GM21447 (cell line): Measurements from ENCODE around the gene FEM1A.
"Not testable (repeated sequence)": the region's sequence is repeated elsewhere in the genome, so short reads cannot be mapped to it uniquely, and the experiment has no call there.

Source experiments
- ATAC-seq: cut with Tn5 transposase; IDR thresholded peaks from one replicate; pipeline ENCODE4 v1.9.1; 2021; ENCODE audit not compliant: unreplicated experiment

The FEM1A gene

DNA sequence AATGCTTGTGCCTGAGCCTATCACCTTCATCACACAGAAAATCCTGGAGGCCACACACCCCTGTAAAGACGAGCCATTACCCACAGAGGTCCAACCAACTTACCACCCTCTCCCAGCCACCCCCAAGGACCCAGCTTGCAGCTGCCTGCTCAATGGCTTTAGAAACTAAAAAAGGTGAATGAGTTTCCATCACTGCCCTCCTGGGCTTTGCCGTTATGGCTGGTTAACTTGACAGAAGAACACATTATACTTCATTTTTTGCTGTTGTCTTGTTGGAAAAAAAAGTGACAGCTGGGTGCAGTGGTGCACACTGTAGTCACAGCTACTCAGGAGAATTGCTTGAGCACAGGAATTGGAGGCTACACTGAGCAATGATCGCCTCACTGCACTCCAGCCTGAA, 17.4 kb upstream of the FEM1A start:
- ATAC-seq = no peak

DNA sequence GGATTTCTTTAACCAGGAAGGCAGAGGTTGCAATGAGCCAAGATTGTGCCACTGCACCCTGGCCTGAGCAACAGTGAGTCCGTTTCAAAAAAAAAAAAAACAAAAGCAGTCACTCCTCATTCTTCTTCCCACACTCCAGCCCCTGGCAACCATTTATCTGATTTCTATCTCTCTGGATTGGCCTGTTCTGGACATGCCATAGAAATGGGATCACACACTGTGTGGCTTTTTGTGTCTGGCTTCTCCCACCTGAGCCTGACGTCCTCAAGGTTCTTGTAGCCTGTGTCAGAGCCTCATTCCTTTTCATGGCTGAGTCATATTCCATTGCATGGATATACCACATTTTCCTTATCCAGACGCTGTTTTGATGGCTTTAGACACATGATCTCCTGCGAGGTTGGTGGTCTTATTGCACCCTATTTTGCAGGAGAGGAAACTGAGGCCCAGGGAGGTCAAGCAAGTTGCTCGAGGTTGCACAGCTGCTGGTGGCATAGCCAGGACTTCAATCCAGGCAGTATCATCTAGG, 15.8 kb upstream of the FEM1A start:
- ATAC-seq = no peak

DNA sequence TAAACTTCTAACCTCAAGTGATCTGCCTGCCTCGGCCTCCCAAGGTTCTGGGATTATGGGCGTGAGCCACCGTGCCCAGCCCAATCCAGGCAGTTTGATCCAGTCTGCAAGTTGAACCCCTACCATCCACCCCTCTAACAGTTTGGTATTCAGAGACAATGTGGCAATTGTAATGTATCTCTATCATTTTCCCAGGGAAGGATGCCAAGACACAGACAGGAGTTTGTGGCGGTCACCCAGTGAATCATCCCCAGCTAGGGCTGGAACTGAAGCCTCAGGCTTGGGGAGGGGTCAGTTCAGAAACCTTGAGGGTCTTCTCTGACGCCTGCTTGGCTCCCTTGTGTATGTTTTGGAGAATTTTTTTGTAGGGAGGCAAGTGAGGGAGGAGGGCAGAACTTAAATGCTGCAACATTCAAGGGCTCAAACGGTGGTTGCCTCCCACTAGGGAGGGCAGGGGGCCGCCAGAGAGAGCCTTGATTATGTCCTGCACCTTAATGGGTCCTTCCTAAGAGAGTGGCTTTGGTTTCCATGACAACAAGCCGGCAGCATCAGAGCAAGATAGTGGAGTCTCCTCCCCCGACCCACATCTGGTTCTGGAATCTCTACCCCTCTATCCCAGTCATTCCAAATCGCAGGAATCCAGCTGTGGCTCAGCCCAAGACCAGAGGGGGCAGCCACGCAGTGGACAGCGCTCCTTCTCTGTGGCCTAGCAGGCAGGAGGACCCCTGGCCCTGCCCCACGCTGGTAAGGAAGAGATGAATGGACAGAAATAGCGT, 14.9 kb upstream of the FEM1A start:
- no peak for ATAC-seq

DNA sequence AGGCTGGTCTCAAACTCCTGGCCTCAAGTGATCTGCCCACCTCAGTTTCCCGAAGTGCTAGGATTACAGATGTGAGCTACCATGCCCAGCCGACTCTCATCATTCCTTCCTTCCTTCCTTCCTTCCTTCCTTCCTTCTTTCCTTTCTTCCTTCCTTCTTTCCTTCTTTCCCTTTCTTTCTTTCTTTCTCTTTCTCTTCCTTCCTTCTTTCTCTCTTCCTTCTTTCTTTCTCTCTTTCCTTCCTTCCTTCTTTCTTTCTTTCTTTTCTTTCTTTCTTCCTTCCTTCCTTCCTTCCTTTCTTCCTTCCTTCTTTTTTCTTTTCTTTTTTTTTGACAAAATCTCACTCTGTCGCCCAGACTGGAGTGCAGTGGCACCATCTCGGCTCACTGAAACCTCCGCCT, 13.4 kb upstream of the FEM1A start:
- ATAC-seq = not testable (repeated sequence)

DNA sequence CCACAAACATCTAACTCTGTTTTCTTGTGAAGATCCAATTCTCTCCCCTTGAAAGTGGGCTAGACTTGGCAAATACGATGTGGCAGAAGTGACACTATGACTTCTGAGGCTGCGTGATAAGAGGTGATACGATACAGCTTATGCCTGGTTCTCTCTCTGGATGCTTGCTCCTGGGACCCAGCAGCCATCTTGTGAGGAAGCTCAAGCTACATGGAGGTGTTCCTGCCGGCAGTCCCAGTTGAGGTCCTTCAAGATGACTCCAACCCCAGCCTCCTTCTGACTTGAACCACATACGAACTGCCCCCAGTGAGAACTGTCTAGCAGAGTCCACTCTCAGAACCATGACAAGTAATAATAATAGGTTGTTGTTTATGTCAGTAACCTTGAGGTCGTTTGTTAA, 10.7 kb upstream of the FEM1A start:
- ATAC-seq = no peak

DNA sequence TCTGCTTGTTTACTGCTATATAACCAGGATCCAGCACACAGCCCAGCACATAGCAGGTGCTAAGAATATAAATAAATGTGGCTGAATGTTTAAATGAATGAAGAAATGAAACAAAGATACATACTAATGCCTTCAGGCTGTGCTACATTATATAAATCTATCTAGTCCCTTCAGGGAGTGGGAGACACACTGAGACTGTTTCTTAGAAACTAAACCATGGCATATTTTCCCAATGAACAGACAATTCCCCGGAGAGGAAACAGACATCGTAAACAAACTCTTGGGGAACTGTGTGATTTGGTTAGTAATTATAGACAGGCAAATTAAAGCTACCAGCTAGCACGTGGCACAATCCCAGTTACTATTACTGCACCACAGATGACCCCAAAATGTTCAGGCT, 9.7 kb upstream of the FEM1A start:
- no peak for ATAC-seq

DNA sequence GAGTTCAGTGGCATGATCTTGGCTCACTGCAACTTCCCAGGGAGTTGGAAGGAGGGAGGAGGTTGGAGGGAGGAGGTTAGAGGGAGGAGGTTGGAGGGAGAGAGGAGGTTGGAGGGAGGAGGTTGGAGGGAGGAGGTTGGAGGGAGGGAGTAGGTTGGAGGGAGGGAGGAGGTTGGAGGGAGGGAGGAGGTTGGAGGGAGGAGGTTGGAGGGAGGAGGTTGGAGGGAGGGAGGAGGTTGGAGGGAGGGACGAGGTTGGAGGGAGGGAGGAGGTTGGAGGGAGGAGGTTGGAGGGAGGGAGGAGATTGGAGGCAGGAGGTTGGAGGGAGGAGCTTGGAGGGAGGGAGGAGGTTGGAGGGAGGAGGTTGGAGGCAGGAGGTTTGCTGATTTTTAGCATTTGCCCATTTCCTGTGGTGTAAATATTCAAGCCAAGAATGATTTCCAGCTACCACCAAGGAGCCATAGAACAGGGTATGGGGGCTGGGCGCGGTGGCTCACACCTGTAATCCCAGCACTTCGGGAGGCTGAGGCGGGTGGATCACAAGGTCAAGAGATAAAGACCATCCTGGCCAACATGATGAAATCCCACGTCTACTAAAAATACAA, 5.0 kb upstream of the FEM1A start:
- not testable (repeated sequence) for ATAC-seq

DNA sequence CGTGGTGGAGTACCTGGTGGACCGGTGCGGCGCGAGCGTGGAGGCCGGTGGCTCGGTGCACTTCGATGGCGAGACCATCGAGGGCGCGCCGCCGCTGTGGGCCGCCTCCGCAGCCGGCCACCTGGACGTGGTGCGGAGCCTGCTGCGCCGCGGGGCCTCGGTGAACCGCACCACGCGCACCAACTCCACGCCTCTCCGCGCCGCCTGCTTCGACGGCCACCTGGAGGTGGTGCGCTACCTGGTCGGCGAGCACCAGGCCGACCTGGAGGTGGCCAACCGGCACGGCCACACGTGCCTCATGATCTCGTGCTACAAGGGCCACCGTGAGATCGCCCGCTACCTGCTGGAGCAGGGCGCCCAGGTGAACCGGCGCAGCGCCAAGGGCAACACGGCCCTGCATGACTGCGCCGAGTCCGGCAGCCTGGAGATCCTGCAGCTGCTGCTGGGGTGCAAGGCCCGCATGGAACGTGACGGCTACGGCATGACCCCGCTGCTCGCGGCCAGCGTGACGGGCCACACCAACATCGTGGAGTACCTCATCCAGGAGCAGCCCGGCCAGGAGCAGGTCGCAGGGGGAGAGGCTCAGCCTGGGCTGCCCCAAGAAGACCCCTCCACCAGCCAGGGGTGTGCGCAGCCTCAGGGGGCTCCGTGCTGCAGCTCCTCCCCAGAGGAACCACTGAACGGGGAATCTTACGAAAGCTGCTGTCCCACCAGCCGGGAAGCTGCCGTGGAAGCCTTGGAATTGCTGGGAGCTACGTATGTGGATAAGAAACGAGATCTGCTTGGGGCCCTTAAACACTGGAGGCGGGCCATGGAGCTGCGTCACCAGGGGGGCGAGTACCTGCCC, 708 bp downstream of the FEM1A start:
- ATAC-seq = not testable (repeated sequence)

DNA sequence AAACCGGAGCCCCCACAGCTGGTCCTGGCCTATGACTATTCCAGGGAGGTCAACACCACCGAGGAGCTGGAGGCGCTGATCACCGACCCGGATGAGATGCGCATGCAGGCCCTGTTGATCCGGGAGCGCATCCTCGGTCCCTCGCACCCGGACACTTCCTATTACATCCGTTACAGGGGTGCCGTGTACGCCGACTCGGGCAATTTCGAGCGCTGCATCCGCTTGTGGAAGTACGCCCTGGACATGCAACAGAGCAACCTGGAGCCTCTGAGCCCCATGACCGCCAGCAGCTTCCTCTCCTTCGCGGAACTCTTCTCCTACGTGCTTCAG, 1.3 kb downstream of the FEM1A start:
- not testable (repeated sequence) for ATAC-seq

DNA sequence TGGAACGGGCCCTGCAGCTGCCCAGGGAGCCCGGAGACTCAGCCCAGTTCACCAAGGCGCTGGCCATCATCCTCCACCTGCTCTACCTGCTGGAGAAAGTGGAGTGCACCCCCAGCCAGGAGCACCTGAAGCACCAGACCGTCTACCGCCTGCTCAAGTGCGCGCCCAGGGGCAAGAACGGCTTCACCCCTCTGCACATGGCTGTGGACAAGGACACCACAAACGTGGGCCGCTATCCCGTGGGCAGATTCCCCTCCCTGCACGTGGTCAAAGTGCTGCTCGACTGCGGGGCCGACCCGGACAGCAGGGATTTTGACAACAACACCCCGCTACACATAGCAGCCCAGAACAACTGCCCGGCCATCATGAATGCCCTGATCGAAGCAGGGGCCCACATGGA, 1.7 kb downstream of the FEM1A start:
- ATAC-seq = not testable (repeated sequence)

DNA sequence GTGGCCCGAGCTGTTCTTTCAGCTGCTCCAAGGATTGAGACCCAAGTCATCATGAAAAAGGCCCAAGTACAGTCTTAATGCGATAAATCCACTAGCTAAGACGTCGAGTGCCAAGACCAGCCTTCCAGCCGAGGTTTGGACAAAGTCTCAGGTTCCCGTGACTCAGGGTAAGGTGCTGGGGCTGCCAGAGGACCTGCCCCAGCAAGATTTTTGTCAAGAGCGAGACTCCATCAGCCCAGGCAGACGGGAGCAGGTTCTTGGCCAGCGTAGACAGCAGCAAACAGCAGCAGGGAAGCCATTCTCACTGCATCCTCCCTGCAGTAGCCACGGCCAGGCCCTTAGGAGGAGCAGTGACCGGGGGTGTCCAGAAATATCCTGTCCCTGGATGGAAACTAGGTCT, 3.4 kb downstream of the FEM1A start:
- no peak for ATAC-seq

DNA sequence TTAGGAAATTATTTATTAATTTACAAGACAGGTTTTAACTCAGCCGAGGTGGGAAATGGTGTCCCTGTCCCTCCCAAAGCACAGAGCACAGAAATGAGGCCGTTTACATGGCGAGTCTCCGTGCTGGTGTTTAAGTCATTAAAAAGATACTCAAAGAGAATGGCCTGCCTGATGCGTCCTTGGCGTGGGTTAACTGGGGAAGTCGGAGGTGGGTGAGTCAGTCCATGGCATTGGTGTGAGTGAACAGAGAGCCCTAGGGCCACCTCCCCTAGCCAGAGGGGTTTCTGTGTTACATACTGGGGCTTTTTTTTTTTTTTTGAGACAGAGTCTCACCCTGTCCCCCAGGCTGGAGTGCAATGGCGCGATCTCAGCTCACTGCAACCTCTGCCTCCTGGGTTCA, 3.9 kb downstream of the FEM1A start:
- ATAC-seq = no peak

DNA sequence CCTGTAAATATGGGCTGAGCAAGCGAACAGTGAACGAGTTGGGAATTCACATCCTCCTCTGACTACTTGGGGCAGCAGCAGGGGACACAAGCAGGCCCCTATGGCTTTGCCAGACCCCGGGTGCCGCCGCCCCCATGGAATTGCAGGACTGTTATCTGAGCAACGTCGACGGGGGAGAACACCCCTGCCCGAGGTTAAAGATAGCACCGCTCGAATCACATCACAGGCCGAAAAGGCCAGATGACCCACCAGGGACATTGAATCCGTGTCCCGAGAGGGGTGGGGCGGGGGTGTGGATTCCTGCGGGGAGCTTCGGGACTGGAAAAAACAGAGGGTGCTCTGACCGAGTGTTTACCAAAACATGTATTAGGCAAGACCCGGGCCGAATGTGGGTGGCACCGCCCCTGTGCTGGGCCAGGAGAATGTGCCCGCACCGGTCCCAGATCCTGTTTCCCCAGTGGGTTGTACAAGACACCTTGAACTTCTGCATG, 9.1 kb downstream of the FEM1A start:
- ATAC-seq = no peak

DNA sequence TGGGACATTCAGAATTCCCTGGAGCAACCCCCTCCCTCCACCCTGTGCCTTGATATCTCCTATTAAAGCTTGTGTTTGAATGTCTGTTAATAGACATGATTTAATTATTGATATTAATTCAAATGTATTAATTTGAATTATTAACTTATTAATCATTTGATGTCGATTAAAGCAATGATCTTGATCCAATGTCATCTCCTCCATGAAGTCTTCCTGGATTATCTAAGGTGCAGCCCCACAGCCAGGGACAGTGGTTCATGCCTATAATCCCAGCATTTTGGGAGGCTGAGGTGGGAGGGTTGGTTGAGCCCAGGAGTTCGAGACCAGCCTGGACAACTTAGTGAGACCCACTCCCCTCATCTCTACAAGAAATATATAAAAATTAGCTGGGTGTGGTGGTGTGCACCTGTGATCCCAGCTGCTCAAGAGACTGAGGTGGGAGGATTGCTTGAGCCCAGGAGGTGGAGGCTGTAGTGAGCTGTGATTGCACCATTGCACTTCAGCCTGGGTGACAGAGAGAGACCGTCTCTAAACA, 9.6 kb downstream of the FEM1A start:
- ATAC-seq = no peak

DNA sequence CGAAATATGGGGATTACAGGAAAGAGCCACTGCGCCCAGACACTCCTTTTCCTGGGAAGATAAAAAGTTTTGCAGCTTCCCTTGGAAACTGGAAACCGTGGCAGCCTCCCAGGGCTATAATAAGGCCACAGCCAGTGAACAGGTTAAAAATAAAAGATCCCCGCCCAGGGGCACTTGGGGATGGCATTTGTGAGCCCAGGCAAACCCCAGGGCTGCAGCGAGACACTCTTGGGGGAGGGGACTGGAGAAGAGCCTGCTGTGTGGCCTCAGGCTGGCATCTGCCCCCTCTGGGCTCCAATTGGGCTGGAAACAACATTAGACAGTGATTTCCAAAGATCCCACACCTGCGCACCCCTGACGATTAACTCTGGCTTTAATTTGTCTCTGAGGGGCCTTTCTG, 11.2 kb downstream of the FEM1A start:
- ATAC-seq = no peak

DNA sequence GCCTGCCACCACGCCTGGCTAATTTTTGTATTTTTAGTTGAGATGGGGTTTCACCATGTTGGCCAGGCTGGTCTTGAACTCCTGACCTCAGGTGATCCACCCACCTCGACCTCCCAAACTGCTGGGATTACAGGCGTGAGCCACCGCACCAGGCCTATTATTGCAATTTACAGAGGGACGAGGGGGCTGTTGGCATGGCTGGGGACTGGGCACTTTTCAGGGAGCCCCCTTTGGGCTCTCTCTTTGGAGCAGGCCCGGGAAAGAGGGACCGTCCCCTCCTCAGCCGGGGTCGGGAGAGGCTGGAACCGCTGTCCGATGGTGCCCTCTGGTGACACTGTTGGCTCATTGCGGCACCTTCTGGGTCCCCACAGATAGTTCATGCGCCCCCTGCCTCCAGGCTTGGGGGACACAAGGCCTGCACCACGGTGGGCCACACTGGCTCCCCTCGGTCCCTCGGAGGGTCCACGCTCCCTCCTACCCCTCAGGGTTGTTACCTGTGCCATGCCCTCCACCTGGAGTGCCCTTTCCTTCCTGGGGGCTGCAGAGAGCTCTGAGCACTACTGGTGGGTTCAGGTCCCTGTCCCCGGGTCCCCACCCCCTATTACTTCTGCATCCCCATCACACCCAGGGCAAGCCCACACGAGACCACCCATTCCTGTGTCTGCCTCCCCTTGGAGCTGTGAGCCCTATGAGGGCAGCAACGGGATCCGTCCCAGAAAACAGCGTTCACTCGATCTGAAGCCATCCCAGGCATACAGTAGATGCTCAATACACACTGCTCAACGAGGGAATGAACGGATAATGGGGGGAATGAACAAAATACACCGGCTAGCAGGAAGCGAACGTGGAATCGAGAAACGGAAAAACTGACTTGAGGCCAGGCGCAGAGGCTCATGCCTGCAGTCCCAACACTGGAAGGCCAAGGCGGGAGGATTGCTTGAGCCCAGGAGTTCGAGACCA, 12.5 kb downstream of the FEM1A start:
- no peak for ATAC-seq

DNA sequence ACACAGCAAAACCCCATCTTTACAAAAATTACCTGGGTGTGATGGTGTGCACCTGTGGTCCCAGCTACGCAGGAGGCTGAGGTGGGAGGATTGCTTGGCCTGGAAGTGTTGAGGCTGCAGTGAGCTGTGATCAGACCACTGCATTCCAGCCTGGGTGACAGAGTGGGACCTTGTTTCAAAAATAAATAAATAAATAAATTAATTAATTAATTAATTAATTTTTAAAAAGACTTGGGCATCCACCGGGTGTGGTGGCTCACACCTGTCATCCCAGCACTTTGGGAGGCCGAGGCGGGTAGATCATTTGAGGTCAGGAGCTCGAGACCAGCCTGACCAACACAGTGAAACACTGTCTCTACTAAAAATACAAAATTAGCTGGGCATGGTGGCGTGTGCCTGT, 13.6 kb downstream of the FEM1A start:
- ATAC-seq = not testable (repeated sequence)

DNA sequence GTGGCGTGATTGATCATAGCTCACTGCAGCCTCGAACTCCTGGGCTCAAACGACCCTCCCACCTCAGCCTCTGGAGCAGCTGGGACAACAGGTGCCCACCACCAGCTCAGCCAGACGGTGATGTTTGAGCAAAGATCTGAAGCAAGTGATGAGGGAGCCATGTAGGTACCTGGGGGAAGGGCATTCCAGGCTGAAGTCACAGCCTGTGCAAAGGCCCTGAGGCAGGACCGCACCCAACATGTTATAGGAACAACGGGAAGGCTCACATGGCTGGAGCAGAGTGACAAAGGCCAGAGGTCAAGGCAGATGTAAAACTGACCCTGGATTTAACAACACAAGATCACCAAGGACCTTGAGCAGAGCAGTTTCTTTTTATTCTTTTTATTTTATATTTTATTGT, 14.8 kb downstream of the FEM1A start:
- ATAC-seq = no peak

DNA sequence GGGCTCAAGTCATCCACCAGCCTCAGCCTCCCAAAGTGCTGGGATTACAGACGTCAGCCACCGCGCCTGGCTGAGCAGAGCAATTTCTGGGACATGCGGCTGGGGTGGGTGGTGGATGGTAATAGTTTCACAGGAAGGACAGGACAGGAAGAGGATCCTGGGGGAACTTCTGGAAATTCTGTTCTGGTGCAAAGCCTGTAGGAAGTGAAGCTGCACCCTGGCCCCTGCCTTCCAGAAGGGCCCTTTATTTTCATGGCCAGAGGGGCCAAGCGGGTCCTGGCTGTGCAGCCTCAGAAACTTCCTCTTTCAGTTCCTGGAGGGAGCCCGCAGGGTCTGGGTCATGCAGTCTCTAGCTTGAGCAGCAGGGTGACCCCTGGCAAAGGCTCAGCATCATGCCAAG, 15.7 kb downstream of the FEM1A start:
- no peak for ATAC-seq
